Measurements from ENCODE around the gene MUC13.

- TF ChIP-seq CTCF (IDR thresholded peaks at IDR 0.05) = no peak
- TF ChIP-seq POLR2A (IDR thresholded peaks at IDR 0.05) = no peak
These were observed 17.1 kb upstream of the MUC13 start for GRCh38 chr3:124951511-124952281.

Data from body of pancreas (tissue), 4 donors.